ENCODE measurements around the gene STXBP1.

DNA sequence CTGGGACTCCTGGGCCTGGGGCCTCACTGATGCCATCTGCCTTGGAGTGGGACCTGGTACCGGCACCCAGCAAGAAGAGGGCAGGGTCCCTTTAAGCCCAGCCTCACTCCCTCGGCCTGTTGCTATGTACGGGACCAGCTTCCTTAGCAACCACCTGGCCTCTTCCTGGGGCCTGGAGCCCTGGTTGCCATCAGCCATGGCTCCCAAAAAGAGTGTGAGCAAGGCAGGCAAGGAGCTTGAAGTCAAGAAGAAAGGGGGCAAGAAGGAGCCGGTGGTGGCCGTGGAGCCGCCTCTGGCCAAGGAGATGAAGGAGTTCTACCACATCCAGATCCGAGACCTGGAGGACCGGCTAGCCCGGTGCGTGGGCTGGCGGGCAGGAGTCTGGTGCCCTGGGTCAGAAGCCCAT is 94.8 kb downstream of the STXBP1 start, which contains the start of gene CFAP157:
- TF ChIP-seq, protein P1, sequence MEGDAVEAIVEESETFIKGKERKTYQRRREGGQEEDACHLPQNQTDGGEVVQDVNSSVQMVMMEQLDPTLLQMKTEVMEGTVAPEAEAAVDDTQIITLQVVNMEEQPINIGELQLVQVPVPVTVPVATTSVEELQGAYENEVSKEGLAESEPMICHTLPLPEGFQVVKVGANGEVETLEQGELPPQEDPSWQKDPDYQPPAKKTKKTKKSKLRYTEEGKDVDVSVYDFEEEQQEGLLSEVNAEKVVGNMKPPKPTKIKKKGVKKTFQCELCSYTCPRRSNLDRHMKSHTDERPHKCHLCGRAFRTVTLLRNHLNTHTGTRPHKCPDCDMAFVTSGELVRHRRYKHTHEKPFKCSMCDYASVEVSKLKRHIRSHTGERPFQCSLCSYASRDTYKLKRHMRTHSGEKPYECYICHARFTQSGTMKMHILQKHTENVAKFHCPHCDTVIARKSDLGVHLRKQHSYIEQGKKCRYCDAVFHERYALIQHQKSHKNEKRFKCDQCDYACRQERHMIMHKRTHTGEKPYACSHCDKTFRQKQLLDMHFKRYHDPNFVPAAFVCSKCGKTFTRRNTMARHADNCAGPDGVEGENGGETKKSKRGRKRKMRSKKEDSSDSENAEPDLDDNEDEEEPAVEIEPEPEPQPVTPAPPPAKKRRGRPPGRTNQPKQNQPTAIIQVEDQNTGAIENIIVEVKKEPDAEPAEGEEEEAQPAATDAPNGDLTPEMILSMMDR (IDR thresholded peaks at IDR 0.05): no peak
- TF ChIP-seq POLR2A (IDR thresholded peaks at IDR 0.05) (no peak), POLR2AphosphoS5 (IDR thresholded peaks at IDR 0.05) (no peak), EP300 (IDR thresholded peaks at IDR 0.05) (no peak)
